Neural progenitor cell (in vitro differentiated cells): ENCODE data around the gene RAB37.

ENCODE experiments used
- CTCF ChIP-seq: fragments of 200-600 bp; sonication (generic); IDR thresholded peaks from 2 replicates; pipeline ENCODE4 v1.5.1; 2017; ENCODE audit warnings: antibody characterized with exemption, mild to moderate bottlenecking
- EZH2phosphoT487 ChIP-seq: fragments of 200-600 bp; sonication (generic); IDR thresholded peaks from 2 replicates; pipeline ENCODE4 v1.6.1; 2017; ENCODE audit warnings: antibody characterized with exemption

- no peak for TF ChIP-seq CTCF
- no peak for TF ChIP-seq EZH2phosphoT487
These were observed 19.8 kb downstream of the RAB37 start for GRCh38 chr17:74756891-74757290.
